ENCODE measurements around the gene ZNF777. TPM values are rescaled to one million over a fixed set of nuclear protein-coding genes. Genes with fewer than 3 reads are reported as not detected.

Gene ZNF777
- polyA plus RNA-seq, 2 of the 4 experiments (the other 2 are of a cell fraction): 5.4 to 10.5 TPM

- Histone ChIP-seq H3K4me3 (no peak overlapping the region), H3K4me1 (no peaks in the 10 kb centered on the region), H3K27ac (no peak overlapping the region), H3K9me3 (peaks cover 19% of the 10 kb centered on the region), H3K4me2 (no peak overlapping the region)
- POLR2A ChIA-PET: no interaction called here
- DNase-seq (ENCODE audit: low read depth in 1 of 2, low spot score in 1 of 2) (no peak), ATAC-seq (no peak), FAIRE-seq (no peak)
- no peak for TF ChIP-seq FOSL2 (IDR thresholded peaks at IDR 0.05)
- TF ChIP-seq FOSL2 (CRISPR knock-in tag; IDR thresholded peaks at IDR 0.05): no peak
- no peak for TF ChIP-seq E2F6 (IDR thresholded peaks at IDR 0.05; ENCODE audit: borderline replicate concordance, low read depth)
- no peak for TF ChIP-seq ZC3H11A (IDR thresholded peaks at IDR 0.05)
- TF ChIP-seq CHD2 (IDR thresholded peaks at IDR 0.05; ENCODE audit: low read length, partially characterized antibody): no peak
- no peak for TF ChIP-seq USF2 (IDR thresholded peaks at IDR 0.05)
- no peak for TF ChIP-seq KDM1A (IDR thresholded peaks at IDR 0.05; ENCODE audit: low read depth)
- TF ChIP-seq RNF2 (IDR thresholded peaks at IDR 0.05; ENCODE audit: borderline replicate concordance, low read depth): no peak
- no peak for TF ChIP-seq ATOH8 (CRISPR knock-in tag; IDR thresholded peaks at IDR 0.05; ENCODE audit: low read depth)
- TF ChIP-seq BCL3 (IDR thresholded peaks at IDR 0.05): no peak
- no peak for TF ChIP-seq EHF (CRISPR knock-in tag; IDR thresholded peaks at IDR 0.05)
- no peak for TF ChIP-seq MYC (IDR thresholded peaks at IDR 0.05; ENCODE audit: borderline replicate concordance, low read length)
- no peak for TF ChIP-seq NPAS2 (CRISPR knock-in tag; IDR thresholded peaks at IDR 0.05; ENCODE audit: borderline replicate concordance)
- no peak for TF ChIP-seq ZFP36 (IDR thresholded peaks at IDR 0.05; ENCODE audit: borderline replicate concordance, partially characterized antibody)
- no peak for TF ChIP-seq ESRRA (IDR thresholded peaks at IDR 0.05; ENCODE audit: borderline replicate concordance, low read length)
- no peak for TF ChIP-seq TP53 (CRISPR knock-in tag; IDR thresholded peaks at IDR 0.05)
- TF ChIP-seq REST (IDR thresholded peaks at IDR 0.05): no peak
- TF ChIP-seq FOSB (CRISPR knock-in tag; IDR thresholded peaks at IDR 0.05): no peak
- TF ChIP-seq BHLHE40 (IDR thresholded peaks at IDR 0.05; ENCODE audit: low read depth, low read length): no peak
- no peak for TF ChIP-seq FOXS1 (CRISPR knock-in tag; IDR thresholded peaks at IDR 0.05)
- no peak for TF ChIP-seq JUN (IDR thresholded peaks at IDR 0.05)
- CTCF ChIA-PET: interaction anchor here (1.7 kb wide), 1 partner anchor 14 kb away, joined by 5 read pairs; no protein-coding TSS in a partner anchor
These were observed 5.5 kb upstream of the ZNF777 start for GRCh38 chr7:149466364-149466763.
